Natural killer cell (primary cell): ENCODE measurements around the gene UBE2U. TPM values are rescaled to one million over a fixed set of nuclear protein-coding genes. Genes with fewer than 3 reads are reported as not detected.

Experiments used
- ATAC-seq, 3 donors: fragments of 150-1000 bp in 2 of 3; fragments of 200-7000 bp in 1 of 3; cut with Tn5 transposase; 1 replicate in 1 of 3; 2 replicates in 2 of 3; pipeline ENCODE4 v1.10.0; 2021; ENCODE audit warnings: mild to moderate bottlenecking in 2 of 3, moderate library complexity in 2 of 3
- DNase-seq, 2 donors: peaks; one replicate each; pipeline versions ENCODE4 v3.0.0 to v3.0.0-alpha.2; 2013 to 2021; ENCODE audit warnings: mixed read lengths in 1 of 2
- H3K27ac ChIP-seq: one replicate; pipeline ENCODE4 v1.5.1; 2013; ENCODE audit warnings: mild to moderate bottlenecking, low read length
- H3K27me3 ChIP-seq: one replicate; pipeline ENCODE4 v1.6.1; 2013; ENCODE audit warnings: low read length; ENCODE audit not compliant: control insufficient read depth, insufficient read depth
- H3K36me3 ChIP-seq: one replicate; pipeline ENCODE4 v1.6.1; 2013; ENCODE audit warnings: low read length; ENCODE audit not compliant: control insufficient read depth, insufficient read depth
- H3K4me1 ChIP-seq: one replicate; pipeline ENCODE4 v1.6.1; 2013; ENCODE audit warnings: low read length; ENCODE audit not compliant: control insufficient read depth, insufficient read depth
- H3K4me3 ChIP-seq: one replicate; pipeline ENCODE4 v1.5.1; 2013; ENCODE audit warnings: low read length
- H3K9me3 ChIP-seq: one replicate; pipeline ENCODE4 v1.6.1; 2013; ENCODE audit warnings: low read length; ENCODE audit not compliant: control insufficient read depth, insufficient read depth
- H3K27ac Mint-ChIP-seq, 2 donors: one replicate each; pipeline ENCODE4 v1.8.0; 2022; ENCODE audit warnings: mild to moderate bottlenecking in 2 of 2, mixed read lengths in 2 of 2, moderate library complexity in 1 of 2
- H3K27me3 Mint-ChIP-seq, 2 donors: one replicate each; pipeline ENCODE4 v1.8.0; 2022; ENCODE audit warnings: low read depth in 2 of 2, mixed read lengths in 2 of 2
- H3K36me3 Mint-ChIP-seq: one replicate; pipeline ENCODE4 v1.8.0; 2022; ENCODE audit warnings: mixed read lengths
- H3K4me1 Mint-ChIP-seq, 2 donors: one replicate each; pipeline ENCODE4 v1.8.0; 2022; ENCODE audit warnings: mixed read lengths in 2 of 2
- H3K4me3 Mint-ChIP-seq: one replicate; pipeline ENCODE4 v1.8.0; 2022; ENCODE audit warnings: mild to moderate bottlenecking, moderate library complexity, mixed read lengths
- H3K9me3 Mint-ChIP-seq, 2 donors: one replicate each; pipeline ENCODE4 v1.8.0; 2022; ENCODE audit warnings: mixed read lengths in 2 of 2
- CTCF ChIP-seq: fragments of 200-600 bp; IDR thresholded peaks from one replicate; pipeline ENCODE4 v1.8.0; 2022; ENCODE audit warnings: antibody characterized with exemption
- WGBS: methylation state at CpG from one replicate; pipeline ENCODE4 v1.1.7; 2013; ENCODE audit warnings: missing lambda C conversion rate; ENCODE audit not compliant: insufficient coverage; 5-methylcytosine and 5-hydroxymethylcytosine counted together
- intact Hi-C: fragments of 100-400 bp; cut with micrococcal nuclease; formaldehyde crosslinking; loops from one replicate; pipeline ENCODE4 v1.14.2; 2022
- total RNA-seq, 4 donors: library from RNA; stranded (reverse); fragments of 120-200 nt in 1 of 4; gene quantifications; one replicate each; pipeline versions ENCODE4 v1.2.3 to v1.2.4, GENCODE V29; 2013 to 2022

Gene UBE2U
- total RNA-seq, 3 donors from 2014 or later (not counting 1 experiment from before 2014, with no cell fraction given): not detected

GRCh38 chr1:64194168-64195080 lies 9.0 kb upstream of the UBE2U start:
- intact Hi-C loops: no loop called here
- Histone ChIP-seq H3K4me1 (no peaks in the 10 kb centered on the region), H3K36me3 (no peaks in the 10 kb centered on the region), H3K4me3 (no peak overlapping the region), H3K27ac (no peak overlapping the region), H3K9me3 (no peaks in the 10 kb centered on the region), H3K27me3 (no peaks in the 10 kb centered on the region)
- Mint-ChIP-seq H3K27me3 (no peaks in the 10 kb centered on the region), H3K27ac (no peak overlapping the region), H3K4me3 (no peak overlapping the region), H3K36me3 (no peaks in the 10 kb centered on the region), H3K9me3 (no peaks in the 10 kb centered on the region), H3K4me1 (no peaks in the 10 kb centered on the region)
- DNase-seq (no peak), ATAC-seq (no peak)
- 73% methylated on average over 7 of the region's 8 CpGs for WGBS
- no peak for TF ChIP-seq CTCF

GRCh38 chr1:64195081-64195395 lies 8.4 kb upstream of the UBE2U start:
- no peak for ATAC-seq
- no peaks in the 10 kb centered on the region for H3K4me1 Mint-ChIP-seq
- Histone ChIP-seq H3K27me3 (no peaks in the 10 kb centered on the region), H3K4me1 (no peaks in the 10 kb centered on the region), H3K27ac (no peak overlapping the region), H3K9me3 (no peaks in the 10 kb centered on the region), H3K36me3 (no peaks in the 10 kb centered on the region), H3K4me3 (no peak overlapping the region)
- no peak overlapping the region for H3K27ac Mint-ChIP-seq
- H3K36me3 Mint-ChIP-seq: no peaks in the 10 kb centered on the region
- intact Hi-C loops: no loop called here
- no peaks in the 10 kb centered on the region for H3K9me3 Mint-ChIP-seq
- H3K4me3 Mint-ChIP-seq: no peak overlapping the region
- no peaks in the 10 kb centered on the region for H3K27me3 Mint-ChIP-seq
- no peak for DNase-seq
- WGBS: 94% methylated on average over 1 of the region's 1 CpG
- TF ChIP-seq CTCF: no peak

- H3K36me3 Mint-ChIP-seq: no peaks in the 10 kb centered on the region
- no peaks in the 10 kb centered on the region for H3K4me1 Mint-ChIP-seq
- DNase-seq (no peak), ATAC-seq (no peak)
- Histone ChIP-seq H3K27me3 (no peaks in the 10 kb centered on the region), H3K4me1 (no peaks in the 10 kb centered on the region), H3K36me3 (no peaks in the 10 kb centered on the region), H3K4me3 (no peak overlapping the region), H3K9me3 (no peaks in the 10 kb centered on the region), H3K27ac (no peak overlapping the region)
- H3K4me3 Mint-ChIP-seq: no peak overlapping the region
- 88% methylated on average over 8 of the region's 8 CpGs for WGBS
- H3K27ac Mint-ChIP-seq: no peak overlapping the region
- TF ChIP-seq CTCF: no peak
- intact Hi-C loops: no loop called here
- no peaks in the 10 kb centered on the region for H3K9me3 Mint-ChIP-seq
- no peaks in the 10 kb centered on the region for H3K27me3 Mint-ChIP-seq
Measured at GRCh38 chr1:64196074-64196870, 7.2 kb upstream of the UBE2U start.
